ENCODE results near the gene GPR152. TPM values are rescaled to one million over a fixed set of nuclear protein-coding genes. Genes with fewer than 3 reads are reported as not detected.
A peak's percentile ranks its signal among the peaks of the same experiment; 100 is the strongest.

The GPR152 gene
- total RNA-seq, 6 experiments from 2014 or later, result not detected

- DNase-seq (no peak), ATAC-seq (no peak)
- Histone ChIP-seq H3K9me3 (no peaks in the 10 kb centered on the region), H3K27ac (no peak overlapping the region), H3K4me1 (peaks cover 0 to 7% (median 0%) of the 10 kb centered on the region in 4 donors), H3K4me3 (peak overlapping the region in 2 of 3 donors; percentile 11 to 27), H3K27me3 (no peaks in the 10 kb centered on the region), H3K36me3 (peaks cover 0 to 33% (median 8%) of the 10 kb centered on the region in 4 donors)
- WGBS (ENCODE audit: insufficient coverage, low coverage, low lambda C conversion rate, missing lambda C conversion rate), result 42% methylated on average over 2 of the region's 3 CpGs
- TF ChIP-seq POLR2A (IDR thresholded peaks at IDR 0.05), result no peak
- no peak for TF ChIP-seq CTCF (IDR thresholded peaks at IDR 0.05)
- intact Hi-C loops (cut with DNase I), result no loop called here
Measured at GRCh38 chr11:67437809-67438157, 14.7 kb downstream of the GPR152 start.

GRCh38 chr11:67437082-67437808, 15.3 kb downstream of the GPR152 start, which contains the start of gene PTPRCAP:
PTPRCAP (minus strand) TSS chr11:67437682; CDS start chr11:67437619, 63 bp downstream.
- ATAC-seq, result peak; percentile 3 to 30 (median 12)
- Histone ChIP-seq H3K27ac (no peak within 1 kb of the TSS), H3K9me3 (no peaks in the 10 kb centered on the region), H3K36me3 (peaks cover 0 to 38% (median 11%) of the 10 kb centered on the region in 4 donors), H3K27me3 (no peaks in the 10 kb centered on the region), H3K4me1 (peaks cover 0 to 2% (median 0%) of the 10 kb centered on the region in 4 donors), H3K4me3 (peak within 1 kb of the TSS in 2 of 3 donors; percentile 11 to 27)
- peak in 1 of 3 donors; percentile 35 for DNase-seq
- WGBS (ENCODE audit: insufficient coverage, low coverage, low lambda C conversion rate, missing lambda C conversion rate), result 65% methylated on average over 8 of the region's 26 CpGs
- TF ChIP-seq POLR2A (IDR thresholded peaks at IDR 0.05), result no peak
- no peak for TF ChIP-seq CTCF (IDR thresholded peaks at IDR 0.05)
- intact Hi-C loops (cut with DNase I), result no loop called here

- no peak overlapping the region for H3K27ac ChIP-seq
- intact Hi-C loops (cut with DNase I), result no loop called here
- peak overlapping the region in 1 of 3 donors; percentile 27 for H3K4me3 ChIP-seq
- no peak for TF ChIP-seq POLR2A (IDR thresholded peaks at IDR 0.05)
- no peak for TF ChIP-seq CTCF (IDR thresholded peaks at IDR 0.05)
- H3K4me1 ChIP-seq, result no peaks in the 10 kb centered on the region
- peaks cover 0 to 43% (median 11%) of the 10 kb centered on the region in 4 donors for H3K36me3 ChIP-seq
- 38% methylated on average over 6 of the region's 6 CpGs for WGBS (ENCODE audit: insufficient coverage, low coverage, low lambda C conversion rate, missing lambda C conversion rate)
- DNase-seq, result no peak
- H3K9me3 ChIP-seq, result no peaks in the 10 kb centered on the region
- no peaks in the 10 kb centered on the region for H3K27me3 ChIP-seq
- peak; percentile 3 to 21 (median 14) for ATAC-seq
Measured at GRCh38 chr11:67436459-67437081, 16.0 kb downstream of the GPR152 start.

GRCh38 chr11:67435727-67436458, 16.6 kb downstream of the GPR152 start:
- no peak overlapping the region for H3K4me3 ChIP-seq
- no peaks in the 10 kb centered on the region for H3K27me3 ChIP-seq
- WGBS (ENCODE audit: insufficient coverage, low coverage, low lambda C conversion rate, missing lambda C conversion rate), result 75% methylated on average over 9 of the region's 38 CpGs
- no peak for DNase-seq
- no peaks in the 10 kb centered on the region for H3K9me3 ChIP-seq
- no peak for ATAC-seq
- no peaks in the 10 kb centered on the region for H3K4me1 ChIP-seq
- TF ChIP-seq CTCF (IDR thresholded peaks at IDR 0.05), result no peak
- no peak for TF ChIP-seq POLR2A (IDR thresholded peaks at IDR 0.05)
- no peak overlapping the region for H3K27ac ChIP-seq
- H3K36me3 ChIP-seq, result peaks cover 0 to 47% (median 11%) of the 10 kb centered on the region in 4 donors
- intact Hi-C loops (cut with DNase I), result no loop called here

Measured in right lobe of liver (tissue), 6 donors.